HepG2 (cell line): ENCODE results near the gene ARID1A. TPM values are rescaled to one million over a fixed set of nuclear protein-coding genes. Genes with fewer than 3 reads are reported as not detected.

Experiments used
- CCDC6 ChIP-seq: sonication (generic); formaldehyde crosslinking; IDR thresholded peaks from 2 replicates; pipeline ENCODE4 v1.8.1; 2022; ENCODE audit warnings: mild to moderate bottlenecking, missing genetic modification reagents, moderate library complexity
- GABPA ChIP-seq, 2 experiments: IDR thresholded peaks; 2 replicates each; pipeline ENCODE4 v1.6.1; 2011 to 2016; ENCODE audit warnings: low read depth in 2 of 2, low read length in 1 of 2, missing biosample characterization in 1 of 2, missing genetic modification characterization in 1 of 2
- NCOR1 ChIP-seq: fragments of 200-600 bp; sonication (generic); IDR thresholded peaks from 2 replicates; pipeline ENCODE4 v1.7.0; 2017; ENCODE audit warnings: antibody characterized with exemption, low read length, borderline replicate concordance
- SKI ChIP-seq: fragments of 450-650 bp; IDR thresholded peaks from one replicate; pipeline ENCODE4 v1.6.1; 2018; ENCODE audit warnings: mild to moderate bottlenecking; ENCODE audit not compliant: partially characterized antibody
- TBX2 ChIP-seq: sonication (generic); formaldehyde crosslinking; IDR thresholded peaks from 2 replicates; pipeline ENCODE4 v1.5.0; 2020; ENCODE audit warnings: missing genetic modification reagents, mild to moderate bottlenecking, borderline replicate concordance
- ZFAT ChIP-seq: sonication (generic); formaldehyde crosslinking; conservative IDR thresholded peaks from 2 replicates; pipeline ENCODE4 v1.8.1; 2023; ENCODE audit warnings: missing genetic modification reagents, inconsistent platforms
- ZNF619 ChIP-seq: sonication (generic); formaldehyde crosslinking; IDR thresholded peaks from 2 replicates; pipeline ENCODE4 v1.4.0; 2020; ENCODE audit warnings: mild to moderate bottlenecking, missing genetic modification reagents
- ZSCAN12 ChIP-seq: sonication (generic); formaldehyde crosslinking; IDR thresholded peaks from 2 replicates; pipeline ENCODE4 v1.9.0; 2021; ENCODE audit warnings: mild to moderate bottlenecking, missing genetic modification reagents
- polyA plus RNA-seq, 8 experiments: library from polyadenylated mRNA; depleted of rRNA in 3 of 8; stranded (reverse) in 7 of 8; unstranded in 1 of 8; fragments of >200 nt; fragmentation: Illumina TruSeq in 4 of 8; extraction: Trizol in 4 of 8; gene quantifications; 2 replicates each; pipeline versions ENCODE4 v1.2.1 to v1.2.3, GENCODE V29; 2011 to 2016; ENCODE audit warnings: low read depth in 4 of 8, missing spikeins in 1 of 8, mixed read lengths in 1 of 8; ENCODE audit not compliant: insufficient read depth in 1 of 8
- total RNA-seq, 5 experiments: library from RNA; depleted of rRNA; stranded (reverse); fragments of >200 nt; fragmentation: Illumina TruSeq; extraction: Trizol; gene quantifications; 2 replicates each; pipeline ENCODE4 v1.2.3, GENCODE V29; 2016; ENCODE audit warnings: low read depth in 1 of 5
- TF ChIP-seq, protein P1 (sequence below): sonication (generic); formaldehyde crosslinking; IDR thresholded peaks from 2 replicates; pipeline ENCODE4 v1.4.0; 2020; ENCODE audit warnings: missing genetic modification reagents, mild to moderate bottlenecking, borderline replicate concordance
- TF ChIP-seq, protein P2 (sequence below): sonication (generic); formaldehyde crosslinking; IDR thresholded peaks from 2 replicates; pipeline ENCODE4 v1.5.0; 2020; ENCODE audit warnings: mild to moderate bottlenecking, missing genetic modification reagents, moderate library complexity
- TF ChIP-seq, protein P3 (sequence below): sonication (generic); formaldehyde crosslinking; IDR thresholded peaks from 2 replicates; pipeline ENCODE4 v1.8.0; 2022; ENCODE audit warnings: missing genetic modification reagents, mild to moderate bottlenecking, moderate library complexity, borderline replicate concordance
- TF ChIP-seq, protein P4 (sequence below): sonication (generic); formaldehyde crosslinking; conservative IDR thresholded peaks from 2 replicates; pipeline ENCODE4 v1.5.0; 2020; ENCODE audit warnings: missing genetic modification reagents
- TF ChIP-seq, protein P5 (sequence below): IDR thresholded peaks from 2 replicates; pipeline ENCODE4 v1.6.1; 2016; ENCODE audit warnings: low read depth, borderline replicate concordance
- TF ChIP-seq, protein P6 (sequence below): sonication (generic); formaldehyde crosslinking; IDR thresholded peaks from 2 replicates; pipeline ENCODE4 v1.4.0; 2020; ENCODE audit warnings: mild to moderate bottlenecking, low read depth, missing genetic modification reagents
- TF ChIP-seq, protein P7 (sequence below): sonication (generic); formaldehyde crosslinking; conservative IDR thresholded peaks from 2 replicates; pipeline ENCODE4 v1.4.0; 2020; ENCODE audit warnings: missing genetic modification reagents

Gene ARID1A
- total and polyA plus RNA-seq, 2 of the 13 experiments (the other 11 are each of a cell fraction or from before 2014, with no cell fraction given): 11.9 to 15.9 TPM

DNA sequence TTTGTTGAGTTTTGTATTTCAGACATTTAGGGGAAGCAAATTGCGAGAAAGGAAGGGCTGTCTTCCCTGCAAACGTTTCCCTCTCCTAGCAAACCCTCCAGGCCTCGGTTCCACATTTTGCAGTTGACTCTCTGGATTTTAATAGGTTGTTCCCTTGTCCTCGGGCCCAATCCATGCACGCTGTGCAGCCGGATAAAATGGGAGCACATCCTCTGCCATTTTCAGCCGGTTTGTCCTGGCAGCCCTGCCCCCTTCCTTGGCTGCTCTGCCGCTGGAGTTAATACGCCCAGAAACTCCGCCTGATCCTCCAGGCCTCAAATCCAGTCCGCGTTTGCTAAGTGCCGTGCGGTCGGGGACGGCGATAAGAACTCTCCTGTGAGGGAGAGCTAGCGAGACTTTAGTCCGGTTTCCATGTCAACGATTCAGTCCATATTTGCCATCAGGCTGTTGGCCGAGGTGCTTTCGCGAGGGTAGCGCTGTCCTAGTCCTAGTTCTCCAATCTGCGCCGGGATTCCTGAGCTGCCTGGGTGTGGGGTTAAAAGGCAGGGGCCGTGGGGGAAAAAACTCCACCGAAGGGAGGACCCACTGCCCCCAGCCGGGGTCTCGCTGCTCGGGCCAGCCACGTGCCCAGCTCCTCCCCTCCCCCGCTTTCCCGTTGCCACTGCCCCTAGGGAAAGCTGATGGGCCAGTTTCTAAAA, 2.9 kb upstream of the ARID1A start (continued):
- TF ChIP-seq, protein P1, sequence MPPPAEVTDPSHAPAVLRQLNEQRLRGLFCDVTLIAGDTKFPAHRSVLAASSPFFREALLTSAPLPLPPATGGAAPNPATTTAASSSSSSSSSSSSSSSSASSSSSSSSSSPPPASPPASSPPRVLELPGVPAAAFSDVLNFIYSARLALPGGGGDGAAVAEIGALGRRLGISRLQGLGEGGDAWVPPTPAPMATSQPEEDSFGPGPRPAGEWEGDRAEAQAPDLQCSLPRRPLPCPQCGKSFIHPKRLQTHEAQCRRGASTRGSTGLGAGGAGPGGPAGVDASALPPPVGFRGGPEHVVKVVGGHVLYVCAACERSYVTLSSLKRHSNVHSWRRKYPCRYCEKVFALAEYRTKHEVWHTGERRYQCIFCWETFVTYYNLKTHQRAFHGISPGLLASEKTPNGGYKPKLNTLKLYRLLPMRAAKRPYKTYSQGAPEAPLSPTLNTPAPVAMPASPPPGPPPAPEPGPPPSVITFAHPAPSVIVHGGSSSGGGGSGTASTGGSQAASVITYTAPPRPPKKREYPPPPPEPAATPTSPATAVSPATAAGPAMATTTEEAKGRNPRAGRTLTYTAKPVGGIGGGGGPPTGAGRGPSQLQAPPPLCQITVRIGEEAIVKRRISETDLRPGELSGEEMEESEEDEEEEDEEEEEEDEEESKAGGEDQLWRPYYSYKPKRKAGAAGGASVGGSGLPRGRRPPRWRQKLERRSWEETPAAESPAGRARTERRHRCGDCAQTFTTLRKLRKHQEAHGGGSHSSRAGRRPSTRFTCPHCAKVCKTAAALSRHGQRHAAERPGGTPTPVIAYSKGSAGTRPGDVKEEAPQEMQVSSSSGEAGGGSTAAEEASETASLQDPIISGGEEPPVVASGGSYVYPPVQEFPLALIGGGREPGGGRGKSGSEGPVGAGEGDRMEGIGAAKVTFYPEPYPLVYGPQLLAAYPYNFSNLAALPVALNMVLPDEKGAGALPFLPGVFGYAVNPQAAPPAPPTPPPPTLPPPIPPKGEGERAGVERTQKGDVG (CRISPR knock-in tag): no peak
- TF ChIP-seq, protein P2, sequence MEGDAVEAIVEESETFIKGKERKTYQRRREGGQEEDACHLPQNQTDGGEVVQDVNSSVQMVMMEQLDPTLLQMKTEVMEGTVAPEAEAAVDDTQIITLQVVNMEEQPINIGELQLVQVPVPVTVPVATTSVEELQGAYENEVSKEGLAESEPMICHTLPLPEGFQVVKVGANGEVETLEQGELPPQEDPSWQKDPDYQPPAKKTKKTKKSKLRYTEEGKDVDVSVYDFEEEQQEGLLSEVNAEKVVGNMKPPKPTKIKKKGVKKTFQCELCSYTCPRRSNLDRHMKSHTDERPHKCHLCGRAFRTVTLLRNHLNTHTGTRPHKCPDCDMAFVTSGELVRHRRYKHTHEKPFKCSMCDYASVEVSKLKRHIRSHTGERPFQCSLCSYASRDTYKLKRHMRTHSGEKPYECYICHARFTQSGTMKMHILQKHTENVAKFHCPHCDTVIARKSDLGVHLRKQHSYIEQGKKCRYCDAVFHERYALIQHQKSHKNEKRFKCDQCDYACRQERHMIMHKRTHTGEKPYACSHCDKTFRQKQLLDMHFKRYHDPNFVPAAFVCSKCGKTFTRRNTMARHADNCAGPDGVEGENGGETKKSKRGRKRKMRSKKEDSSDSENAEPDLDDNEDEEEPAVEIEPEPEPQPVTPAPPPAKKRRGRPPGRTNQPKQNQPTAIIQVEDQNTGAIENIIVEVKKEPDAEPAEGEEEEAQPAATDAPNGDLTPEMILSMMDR (CRISPR knock-in tag): 0 out of 2 replicates have a peak, but pooled peaks have one; percentile 19
- TF ChIP-seq GABPA (IDR thresholded peaks at IDR 0.05; ENCODE audit: low read depth, low read length) (no peak), GABPA (CRISPR knock-in tag; IDR thresholded peaks at IDR 0.05; ENCODE audit: low read depth) (peak; percentile 48), ZFAT (CRISPR knock-in tag) (0 out of 2 replicates have a peak, but pooled peaks have one; percentile 43), ZSCAN12 (no peak), SKI (peak; percentile 85), TBX2 (CRISPR knock-in tag) (peak; percentile 4; the same call in 1 of the 2 replicates), ZNF619 (no peak), CCDC6 (no peak), NCOR1 (no peak; the same call in 1 of the 2 replicates)
- TF ChIP-seq, protein P3, sequence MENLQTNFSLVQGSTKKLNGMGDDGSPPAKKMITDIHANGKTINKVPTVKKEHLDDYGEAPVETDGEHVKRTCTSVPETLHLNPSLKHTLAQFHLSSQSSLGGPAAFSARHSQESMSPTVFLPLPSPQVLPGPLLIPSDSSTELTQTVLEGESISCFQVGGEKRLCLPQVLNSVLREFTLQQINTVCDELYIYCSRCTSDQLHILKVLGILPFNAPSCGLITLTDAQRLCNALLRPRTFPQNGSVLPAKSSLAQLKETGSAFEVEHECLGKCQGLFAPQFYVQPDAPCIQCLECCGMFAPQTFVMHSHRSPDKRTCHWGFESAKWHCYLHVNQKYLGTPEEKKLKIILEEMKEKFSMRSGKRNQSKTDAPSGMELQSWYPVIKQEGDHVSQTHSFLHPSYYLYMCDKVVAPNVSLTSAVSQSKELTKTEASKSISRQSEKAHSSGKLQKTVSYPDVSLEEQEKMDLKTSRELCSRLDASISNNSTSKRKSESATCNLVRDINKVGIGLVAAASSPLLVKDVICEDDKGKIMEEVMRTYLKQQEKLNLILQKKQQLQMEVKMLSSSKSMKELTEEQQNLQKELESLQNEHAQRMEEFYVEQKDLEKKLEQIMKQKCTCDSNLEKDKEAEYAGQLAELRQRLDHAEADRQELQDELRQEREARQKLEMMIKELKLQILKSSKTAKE: no peak
- TF ChIP-seq, protein P4, sequence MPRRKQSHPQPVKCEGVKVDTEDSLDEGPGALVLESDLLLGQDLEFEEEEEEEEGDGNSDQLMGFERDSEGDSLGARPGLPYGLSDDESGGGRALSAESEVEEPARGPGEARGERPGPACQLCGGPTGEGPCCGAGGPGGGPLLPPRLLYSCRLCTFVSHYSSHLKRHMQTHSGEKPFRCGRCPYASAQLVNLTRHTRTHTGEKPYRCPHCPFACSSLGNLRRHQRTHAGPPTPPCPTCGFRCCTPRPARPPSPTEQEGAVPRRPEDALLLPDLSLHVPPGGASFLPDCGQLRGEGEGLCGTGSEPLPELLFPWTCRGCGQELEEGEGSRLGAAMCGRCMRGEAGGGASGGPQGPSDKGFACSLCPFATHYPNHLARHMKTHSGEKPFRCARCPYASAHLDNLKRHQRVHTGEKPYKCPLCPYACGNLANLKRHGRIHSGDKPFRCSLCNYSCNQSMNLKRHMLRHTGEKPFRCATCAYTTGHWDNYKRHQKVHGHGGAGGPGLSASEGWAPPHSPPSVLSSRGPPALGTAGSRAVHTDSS (CRISPR knock-in tag): no peak
- TF ChIP-seq, protein P5, sequence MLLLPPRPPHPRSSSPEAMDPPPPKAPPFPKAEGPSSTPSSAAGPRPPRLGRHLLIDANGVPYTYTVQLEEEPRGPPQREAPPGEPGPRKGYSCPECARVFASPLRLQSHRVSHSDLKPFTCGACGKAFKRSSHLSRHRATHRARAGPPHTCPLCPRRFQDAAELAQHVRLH (CRISPR knock-in tag): peak; percentile 63; the same call in 1 of the 2 replicates
- TF ChIP-seq, protein P6, sequence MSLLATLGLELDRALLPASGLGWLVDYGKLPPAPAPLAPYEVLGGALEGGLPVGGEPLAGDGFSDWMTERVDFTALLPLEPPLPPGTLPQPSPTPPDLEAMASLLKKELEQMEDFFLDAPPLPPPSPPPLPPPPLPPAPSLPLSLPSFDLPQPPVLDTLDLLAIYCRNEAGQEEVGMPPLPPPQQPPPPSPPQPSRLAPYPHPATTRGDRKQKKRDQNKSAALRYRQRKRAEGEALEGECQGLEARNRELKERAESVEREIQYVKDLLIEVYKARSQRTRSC (CRISPR knock-in tag): no peak
- TF ChIP-seq, protein P7, sequence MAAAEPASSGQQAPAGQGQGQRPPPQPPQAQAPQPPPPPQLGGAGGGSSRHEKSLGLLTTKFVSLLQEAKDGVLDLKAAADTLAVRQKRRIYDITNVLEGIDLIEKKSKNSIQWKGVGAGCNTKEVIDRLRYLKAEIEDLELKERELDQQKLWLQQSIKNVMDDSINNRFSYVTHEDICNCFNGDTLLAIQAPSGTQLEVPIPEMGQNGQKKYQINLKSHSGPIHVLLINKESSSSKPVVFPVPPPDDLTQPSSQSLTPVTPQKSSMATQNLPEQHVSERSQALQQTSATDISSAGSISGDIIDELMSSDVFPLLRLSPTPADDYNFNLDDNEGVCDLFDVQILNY (CRISPR knock-in tag): 0 out of 2 replicates have a peak, but pooled peaks have one; percentile 13
